Osteoblast (primary cell): ENCODE results near the gene PPFIA2. TPM values are rescaled to one million over a fixed set of nuclear protein-coding genes. Genes with fewer than 3 reads are reported as not detected.

Experiments
- DNase-seq: peaks from one replicate; pipeline ENCODE4 v3.0.0; 2011; ENCODE audit warnings: low spot score, mixed read lengths; ENCODE audit not compliant: insufficient read length; ENCODE audit errors: missing footprints
- H2AFZ ChIP-seq: 2 replicates; pipeline ENCODE4 v1.6.0; 2011; ENCODE audit warnings: mild to moderate bottlenecking, low read length
- H3K27ac ChIP-seq: 2 replicates; pipeline ENCODE4 v1.5.1; 2011; ENCODE audit warnings: mild to moderate bottlenecking, low read depth, low read length, moderate library complexity
- H3K27me3 ChIP-seq: 2 replicates; pipeline ENCODE4 v1.6.0; 2012; ENCODE audit warnings: mild to moderate bottlenecking, control low read depth, inconsistent platforms, low read length, moderate library complexity; ENCODE audit not compliant: insufficient read depth
- H3K36me3 ChIP-seq: 2 replicates; pipeline ENCODE4 v1.5.1; 2011; ENCODE audit warnings: mild to moderate bottlenecking, low read length, control low read depth, moderate library complexity; ENCODE audit not compliant: insufficient read depth
- H3K4me1 ChIP-seq: 2 replicates; pipeline ENCODE4 v1.5.1; 2011; ENCODE audit warnings: mild to moderate bottlenecking, low read length, control low read depth, moderate library complexity; ENCODE audit not compliant: insufficient read depth
- H3K4me2 ChIP-seq: 2 replicates; pipeline ENCODE4 v1.6.0; 2011; ENCODE audit warnings: mild to moderate bottlenecking, low read length; ENCODE audit not compliant: insufficient read depth
- H3K4me3 ChIP-seq: fragments of 200-600 bp; sonication (generic); 3 replicates; pipeline ENCODE4 v1.5.1; 2012; ENCODE audit warnings: mild to moderate bottlenecking, low read length, inconsistent platforms; ENCODE audit not compliant: insufficient read depth
- H3K79me2 ChIP-seq: 2 replicates; pipeline ENCODE4 v1.6.0; 2012; ENCODE audit warnings: mild to moderate bottlenecking, low read length, control low read depth, inconsistent platforms; ENCODE audit not compliant: insufficient read depth
- H3K9me3 ChIP-seq: 2 replicates; pipeline ENCODE4 v1.5.1; 2011; ENCODE audit warnings: low read depth, low read length, control low read depth
- H4K20me1 ChIP-seq: 2 replicates; pipeline ENCODE4 v1.6.0; 2012; ENCODE audit warnings: mild to moderate bottlenecking, low read length, control low read depth; ENCODE audit not compliant: insufficient read depth
- total RNA-seq: library from RNA; depleted of rRNA; stranded (reverse); fragments of >200 nt; gene quantifications from 2 replicates; pipeline ENCODE4 v1.2.3, GENCODE V29; 2012
- TF ChIP-seq, protein P1 (sequence below): IDR thresholded peaks from 2 replicates; pipeline ENCODE4 v1.5.1; 2011; ENCODE audit warnings: mild to moderate bottlenecking, low read depth, low read length, moderate library complexity; ENCODE audit errors: extremely low read depth

Gene PPFIA2
- total RNA-seq: 3.3 and 4.7 TPM in 2 replicates

GRCh38 chr12:81759190-81760051 lies at the start of gene PPFIA2:
TSS of gene PPFIA2 (minus strand) at chr12:81759350.
- peak; percentile 32 for DNase-seq
- H3K27me3 ChIP-seq: peaks cover 6% of the 10 kb centered on the region
- no peak within 1 kb of the TSS for H3K27ac ChIP-seq
- no peaks in the 10 kb centered on the region for H3K36me3 ChIP-seq
- no peaks in the 10 kb centered on the region for H3K79me2 ChIP-seq
- H3K4me1 ChIP-seq: no peaks in the 10 kb centered on the region
- no peaks in the 10 kb centered on the region for H3K9me3 ChIP-seq
- peak within 1 kb of the TSS; percentile 66 for H3K4me3 ChIP-seq
- H2AFZ ChIP-seq: peak within 1 kb of the TSS; percentile 68
- peak within 1 kb of the TSS; percentile 80 for H3K4me2 ChIP-seq
- no peaks in the 10 kb centered on the region for H4K20me1 ChIP-seq
- TF ChIP-seq, protein P1, sequence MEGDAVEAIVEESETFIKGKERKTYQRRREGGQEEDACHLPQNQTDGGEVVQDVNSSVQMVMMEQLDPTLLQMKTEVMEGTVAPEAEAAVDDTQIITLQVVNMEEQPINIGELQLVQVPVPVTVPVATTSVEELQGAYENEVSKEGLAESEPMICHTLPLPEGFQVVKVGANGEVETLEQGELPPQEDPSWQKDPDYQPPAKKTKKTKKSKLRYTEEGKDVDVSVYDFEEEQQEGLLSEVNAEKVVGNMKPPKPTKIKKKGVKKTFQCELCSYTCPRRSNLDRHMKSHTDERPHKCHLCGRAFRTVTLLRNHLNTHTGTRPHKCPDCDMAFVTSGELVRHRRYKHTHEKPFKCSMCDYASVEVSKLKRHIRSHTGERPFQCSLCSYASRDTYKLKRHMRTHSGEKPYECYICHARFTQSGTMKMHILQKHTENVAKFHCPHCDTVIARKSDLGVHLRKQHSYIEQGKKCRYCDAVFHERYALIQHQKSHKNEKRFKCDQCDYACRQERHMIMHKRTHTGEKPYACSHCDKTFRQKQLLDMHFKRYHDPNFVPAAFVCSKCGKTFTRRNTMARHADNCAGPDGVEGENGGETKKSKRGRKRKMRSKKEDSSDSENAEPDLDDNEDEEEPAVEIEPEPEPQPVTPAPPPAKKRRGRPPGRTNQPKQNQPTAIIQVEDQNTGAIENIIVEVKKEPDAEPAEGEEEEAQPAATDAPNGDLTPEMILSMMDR: no peak

DNA sequence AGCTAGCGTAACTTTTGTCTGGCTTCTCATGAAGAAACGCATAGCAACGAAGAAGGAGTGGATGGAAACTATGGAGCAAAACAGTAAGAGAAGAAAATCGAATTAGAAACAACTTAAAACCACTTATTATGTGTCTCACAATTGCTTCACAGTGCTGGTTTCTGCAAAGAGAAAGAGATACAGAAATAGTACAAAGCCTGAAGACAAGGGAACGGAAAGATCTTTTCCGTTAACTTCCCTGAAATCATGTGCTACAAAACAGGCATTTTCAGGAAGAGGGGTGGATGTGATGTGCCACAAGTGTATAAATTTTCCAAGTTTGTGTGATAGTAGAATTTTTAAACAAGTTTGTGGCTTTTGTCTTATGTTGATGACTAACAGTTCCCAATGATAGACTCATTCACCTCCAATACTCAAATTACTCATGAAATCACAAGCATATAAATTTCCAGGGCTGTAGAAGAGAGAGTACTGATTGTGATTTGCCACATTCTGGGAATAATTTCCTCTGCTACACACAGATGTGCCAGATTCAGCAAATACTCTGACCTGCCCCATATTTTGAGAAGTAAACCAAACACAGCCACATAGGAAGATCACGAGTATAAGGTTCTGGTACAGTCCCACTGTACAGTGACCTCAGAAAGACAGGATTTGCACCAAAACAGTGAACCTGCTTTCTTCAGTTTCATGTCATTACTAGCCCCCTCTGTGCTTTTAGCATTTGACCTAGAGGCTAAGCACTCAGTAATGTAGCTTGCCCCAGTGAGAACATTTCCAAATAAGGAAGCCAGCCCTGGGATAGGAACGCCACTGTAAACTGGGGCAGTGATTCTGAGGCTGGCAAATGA lies 41.4 kb upstream of the PPFIA2 start:
- TF ChIP-seq, protein P1: no peak
- Histone ChIP-seq H3K4me2 (peak overlapping the region; percentile 8), H3K4me1 (peaks cover 8% of the 10 kb centered on the region), H3K36me3 (no peaks in the 10 kb centered on the region), H3K79me2 (no peaks in the 10 kb centered on the region), H4K20me1 (no peaks in the 10 kb centered on the region), H3K27ac (no peak overlapping the region), H2AFZ (peak overlapping the region; percentile 74), H3K4me3 (peak overlapping the region; percentile 3), H3K27me3 (no peaks in the 10 kb centered on the region), H3K9me3 (no peaks in the 10 kb centered on the region)
- DNase-seq: no peak

- Histone ChIP-seq H3K36me3 (no peaks in the 10 kb centered on the region), H3K27me3 (no peaks in the 10 kb centered on the region), H3K9me3 (no peaks in the 10 kb centered on the region), H4K20me1 (no peaks in the 10 kb centered on the region), H3K4me3 (no peak overlapping the region), H3K27ac (no peak overlapping the region), H3K79me2 (no peaks in the 10 kb centered on the region), H2AFZ (no peak overlapping the region), H3K4me1 (peaks cover 8% of the 10 kb centered on the region), H3K4me2 (no peak overlapping the region)
- TF ChIP-seq, protein P1: no peak
- DNase-seq: no peak
Measured at GRCh38 chr12:81798294-81798693, 39.1 kb upstream of the PPFIA2 start.

DNA sequence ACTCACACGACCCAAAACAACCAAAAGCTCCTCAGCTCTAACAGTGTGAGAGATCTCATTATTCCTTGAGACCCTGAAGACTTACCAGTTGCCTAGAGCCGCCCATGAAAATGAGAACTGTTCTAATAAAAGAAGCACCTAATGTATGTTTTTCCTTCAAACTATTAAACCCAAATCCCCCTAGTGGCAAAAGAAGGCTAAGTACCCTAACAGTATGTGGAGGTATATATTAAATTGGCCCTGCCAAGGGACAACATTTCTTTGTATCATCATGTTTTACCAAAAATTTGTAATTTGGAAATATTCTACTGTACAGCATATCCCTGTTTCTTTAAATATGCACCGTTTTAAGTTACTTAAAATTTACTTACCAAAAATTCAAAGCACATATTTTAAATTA lies 38.0 kb upstream of the PPFIA2 start:
- Histone ChIP-seq H3K4me1 (peaks cover 8% of the 10 kb centered on the region), H3K36me3 (no peaks in the 10 kb centered on the region), H3K27ac (no peak overlapping the region), H3K9me3 (no peaks in the 10 kb centered on the region), H3K4me3 (no peak overlapping the region), H3K27me3 (no peaks in the 10 kb centered on the region), H4K20me1 (no peaks in the 10 kb centered on the region), H3K79me2 (no peaks in the 10 kb centered on the region), H3K4me2 (no peak overlapping the region), H2AFZ (no peak overlapping the region)
- no peak for DNase-seq
- TF ChIP-seq, protein P1: peak; percentile 50
